ENCODE data around the gene EHF.

- TF ChIP-seq CTCF (IDR thresholded peaks at IDR 0.05) (no peak), POLR2A (IDR thresholded peaks at IDR 0.05) (no peak)
These were observed 31.5 kb downstream of the EHF start for GRCh38 chr11:34652191-34652973.
